Activated B cell treated with CpG ODN at 0.5 μM for 24 hours (primary cell): Measurements from ENCODE around the gene MRPL38. TPM values are rescaled to one million over a fixed set of nuclear protein-coding genes. Genes with fewer than 3 reads are reported as not detected.

Experiments used
- ATAC-seq: fragments of 200-7000 bp; cut with Tn5 transposase; one replicate; pipeline ENCODE4 v1.10.0; 2021; ENCODE audit warnings: low read depth, mild to moderate bottlenecking, moderate library complexity
- CTCF ChIA-PET: fragments of 350-600 bp; sonication (Branson Sonifier 250); formaldehyde crosslinking; loops from one replicate; lab custom pipeline; 2021; ENCODE audit warnings: antibody characterized with exemption; lab: Charles Lee
- POLR2A ChIA-PET: fragments of 350-600 bp; sonication (Branson Sonifier 250); formaldehyde crosslinking; loops from one replicate; lab custom pipeline; 2021; ENCODE audit warnings: antibody characterized with exemption; lab: Charles Lee
- DNase-seq: peaks from one replicate; pipeline ENCODE4 v3.0.0; 2022
- H3K27ac Mint-ChIP-seq: one replicate; pipeline ENCODE4 v1.8.0; 2020; ENCODE audit warnings: mixed read lengths
- H3K27me3 Mint-ChIP-seq: one replicate; pipeline ENCODE4 v1.8.0; 2021; ENCODE audit warnings: mixed read lengths
- H3K36me3 Mint-ChIP-seq: one replicate; pipeline ENCODE4 v1.8.0; 2021; ENCODE audit warnings: low read depth, mixed read lengths
- H3K4me1 Mint-ChIP-seq: one replicate; pipeline ENCODE4 v1.8.0; 2021; ENCODE audit warnings: mixed read lengths
- H3K4me3 Mint-ChIP-seq: one replicate; pipeline ENCODE4 v1.8.0; 2020; ENCODE audit warnings: mild to moderate bottlenecking, mixed read lengths
- H3K9me3 Mint-ChIP-seq: one replicate; pipeline ENCODE4 v1.8.0; 2020; ENCODE audit warnings: mixed read lengths
- intact Hi-C: fragments of 100-400 bp; cut with micrococcal nuclease; formaldehyde crosslinking; loops from one replicate; pipeline ENCODE4 v1.15.1; 2024
- total RNA-seq: library from RNA; stranded (reverse); gene quantifications from 2 replicates; pipeline ENCODE4 v1.2.3, GENCODE V29; 2022
- TF ChIP-seq, protein P1 (sequence below): fragments of 200-600 bp; IDR thresholded peaks from one replicate; pipeline ENCODE4 v1.8.0; 2022; ENCODE audit warnings: antibody characterized with exemption, mild to moderate bottlenecking

Gene MRPL38
- total RNA-seq, 1 donor from 2014 or later = 137 TPM

DNA sequence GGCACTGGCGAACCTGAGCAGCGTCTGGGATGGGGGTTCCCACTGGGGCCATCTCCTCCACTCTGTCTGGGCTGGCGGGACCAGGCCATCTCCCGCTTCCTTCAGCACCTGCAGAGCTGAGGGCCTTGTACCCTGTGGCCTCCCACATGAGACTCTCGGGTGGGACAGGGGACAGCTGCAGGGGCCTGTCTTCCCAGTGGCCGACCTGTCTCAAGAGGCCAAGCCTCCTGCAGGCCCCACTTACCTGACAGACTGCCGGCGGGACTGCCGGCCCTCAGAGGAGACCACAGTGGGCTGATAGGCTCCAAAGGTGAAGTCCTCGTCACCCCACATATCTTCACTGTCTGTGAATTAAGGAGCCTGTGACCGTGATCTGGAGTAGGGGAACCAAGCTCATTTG is 20.4 kb upstream of the MRPL38 start:
- H3K27ac Mint-ChIP-seq = no peak overlapping the region
- TF ChIP-seq, protein P1, sequence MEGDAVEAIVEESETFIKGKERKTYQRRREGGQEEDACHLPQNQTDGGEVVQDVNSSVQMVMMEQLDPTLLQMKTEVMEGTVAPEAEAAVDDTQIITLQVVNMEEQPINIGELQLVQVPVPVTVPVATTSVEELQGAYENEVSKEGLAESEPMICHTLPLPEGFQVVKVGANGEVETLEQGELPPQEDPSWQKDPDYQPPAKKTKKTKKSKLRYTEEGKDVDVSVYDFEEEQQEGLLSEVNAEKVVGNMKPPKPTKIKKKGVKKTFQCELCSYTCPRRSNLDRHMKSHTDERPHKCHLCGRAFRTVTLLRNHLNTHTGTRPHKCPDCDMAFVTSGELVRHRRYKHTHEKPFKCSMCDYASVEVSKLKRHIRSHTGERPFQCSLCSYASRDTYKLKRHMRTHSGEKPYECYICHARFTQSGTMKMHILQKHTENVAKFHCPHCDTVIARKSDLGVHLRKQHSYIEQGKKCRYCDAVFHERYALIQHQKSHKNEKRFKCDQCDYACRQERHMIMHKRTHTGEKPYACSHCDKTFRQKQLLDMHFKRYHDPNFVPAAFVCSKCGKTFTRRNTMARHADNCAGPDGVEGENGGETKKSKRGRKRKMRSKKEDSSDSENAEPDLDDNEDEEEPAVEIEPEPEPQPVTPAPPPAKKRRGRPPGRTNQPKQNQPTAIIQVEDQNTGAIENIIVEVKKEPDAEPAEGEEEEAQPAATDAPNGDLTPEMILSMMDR = no peak
- peaks cover 2% of the 10 kb centered on the region for H3K36me3 Mint-ChIP-seq
- H3K9me3 Mint-ChIP-seq = no peaks in the 10 kb centered on the region
- ChIA-PET CTCF (interaction anchor here (1.2 kb wide), 1 partner anchor 80 kb away, joined by 3 read pairs; no protein-coding TSS in a partner anchor), POLR2A (interaction anchor here (1.0 kb wide), 1 partner anchor 16 kb away, joined by 3 read pairs; the partner anchor contains the start of gene FBF1)
- DNase-seq = no peak
- no peak overlapping the region for H3K4me3 Mint-ChIP-seq
- H3K27me3 Mint-ChIP-seq = no peaks in the 10 kb centered on the region
- H3K4me1 Mint-ChIP-seq = no peaks in the 10 kb centered on the region
- intact Hi-C loops = no loop called here
- ATAC-seq = no peak

DNA sequence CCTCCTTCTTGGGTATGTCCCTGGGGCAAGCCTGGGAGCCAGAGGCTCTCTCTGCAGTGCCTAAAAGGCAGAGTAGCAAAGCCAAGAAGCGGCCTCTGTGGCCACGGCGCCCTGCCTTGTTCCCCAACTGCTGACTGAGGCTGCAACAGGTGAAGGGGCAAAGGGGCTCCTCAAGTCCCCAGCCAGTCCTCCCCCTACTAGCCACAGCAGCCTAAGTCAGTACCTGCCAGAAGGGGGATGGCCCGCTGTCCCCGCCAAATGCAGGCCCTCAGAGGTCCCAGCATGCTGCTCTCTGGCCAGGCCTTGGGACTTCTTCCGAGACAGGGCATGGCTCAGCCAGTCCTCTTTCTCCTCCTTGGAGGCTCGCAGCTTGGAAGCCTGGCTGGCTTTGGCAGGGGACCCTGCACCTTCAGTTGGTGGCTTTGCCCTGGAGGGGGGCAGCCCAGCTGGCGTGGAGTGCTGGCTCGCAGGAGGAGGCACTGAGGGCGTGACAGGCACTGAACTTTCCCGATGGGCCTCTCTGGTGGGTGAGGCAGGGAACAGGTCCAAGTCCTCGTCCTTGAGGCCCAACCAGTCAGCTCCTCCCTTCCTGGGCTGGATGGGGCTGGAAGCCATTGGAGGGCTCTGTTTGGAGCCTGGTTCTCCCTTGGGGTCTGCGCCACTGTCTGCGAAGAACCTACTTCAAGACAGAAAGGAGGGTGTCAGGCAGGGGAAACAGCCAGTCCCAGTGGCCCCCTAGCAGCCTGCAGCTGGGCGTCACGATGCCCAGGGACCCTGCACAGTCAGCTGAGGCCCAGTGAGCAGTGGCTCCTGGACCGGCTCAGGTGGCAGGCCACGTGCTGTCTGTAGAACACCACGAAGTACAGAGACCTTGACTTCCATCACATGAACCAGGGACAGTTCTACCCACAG is 18.5 kb upstream of the MRPL38 start:
- peaks cover 4% of the 10 kb centered on the region for H3K36me3 Mint-ChIP-seq
- no peaks in the 10 kb centered on the region for H3K27me3 Mint-ChIP-seq
- no peaks in the 10 kb centered on the region for H3K9me3 Mint-ChIP-seq
- H3K4me3 Mint-ChIP-seq = no peak overlapping the region
- intact Hi-C loops = no loop called here
- CTCF ChIA-PET = no interaction called here
- TF ChIP-seq, protein P1 = no peak
- no peak overlapping the region for H3K27ac Mint-ChIP-seq
- ATAC-seq = no peak
- POLR2A ChIA-PET = no interaction called here
- no peak for DNase-seq
- H3K4me1 Mint-ChIP-seq = no peaks in the 10 kb centered on the region

DNA sequence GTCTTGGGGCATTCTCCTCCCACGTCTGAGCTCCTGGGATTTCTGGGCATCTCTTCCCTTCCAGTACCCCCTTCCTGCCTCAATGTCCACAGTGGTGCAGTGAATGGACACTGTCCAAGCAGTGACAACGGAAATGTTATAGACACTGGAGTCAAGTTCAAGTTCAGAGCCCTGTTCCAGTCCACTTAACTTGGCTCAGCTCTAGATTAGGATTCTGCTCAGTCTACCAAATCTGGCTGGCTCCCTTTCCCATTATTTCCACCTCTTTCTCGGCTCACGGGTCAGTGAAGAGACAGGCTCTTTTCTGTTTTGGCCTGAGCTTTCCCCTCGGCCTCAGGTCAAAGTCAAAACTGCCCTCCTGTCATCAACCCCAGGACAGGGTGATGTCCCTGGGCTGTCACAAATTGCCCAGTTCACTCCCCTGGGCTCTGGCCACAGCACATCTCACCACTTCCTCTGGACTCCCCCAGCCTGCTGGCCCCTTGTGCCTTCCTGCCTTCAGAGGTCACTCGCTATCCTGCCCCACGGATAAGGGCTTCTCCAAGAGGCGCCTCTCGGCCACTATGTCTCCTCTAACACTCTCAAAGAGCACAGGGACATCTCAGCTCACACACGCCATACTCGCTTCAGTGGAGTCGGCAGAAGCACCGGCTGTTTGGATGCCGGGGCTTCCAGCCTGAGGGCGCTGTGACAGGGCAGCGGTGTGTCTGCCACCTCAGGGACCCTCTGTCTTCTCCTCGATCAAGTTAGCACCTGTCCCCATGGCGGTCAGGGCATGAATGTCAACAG is 17.7 kb upstream of the MRPL38 start:
- no peak for DNase-seq
- Mint-ChIP-seq H3K4me3 (no peak overlapping the region), H3K27ac (no peak overlapping the region), H3K9me3 (no peaks in the 10 kb centered on the region), H3K36me3 (peaks cover 4% of the 10 kb centered on the region), H3K27me3 (no peaks in the 10 kb centered on the region), H3K4me1 (no peaks in the 10 kb centered on the region)
- ChIA-PET CTCF (no interaction called here), POLR2A (no interaction called here)
- no peak for ATAC-seq
- intact Hi-C loops = no loop called here
- TF ChIP-seq, protein P1 = no peak

DNA sequence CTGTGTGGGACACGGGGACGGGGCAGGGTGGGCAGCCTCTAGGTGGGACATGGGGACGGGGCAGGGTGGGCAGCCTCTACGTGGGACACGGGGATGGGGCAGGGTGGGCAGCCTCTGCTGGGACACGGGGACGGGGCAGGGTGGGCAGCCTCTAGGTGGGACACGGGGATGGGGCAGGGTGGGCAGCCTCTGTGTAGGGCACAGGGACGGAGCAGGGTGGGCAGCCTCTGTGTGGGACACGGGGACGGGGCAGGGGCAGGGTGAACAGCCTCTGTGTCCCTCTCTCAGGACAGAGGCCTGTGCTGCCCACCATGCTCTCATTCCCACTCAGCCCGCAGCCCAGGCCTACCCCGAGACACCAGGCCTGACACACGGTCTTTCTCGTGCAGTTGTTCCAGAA is 16.9 kb upstream of the MRPL38 start:
- intact Hi-C loops = no loop called here
- ATAC-seq = no peak
- H3K9me3 Mint-ChIP-seq = no peaks in the 10 kb centered on the region
- DNase-seq = no peak
- H3K27ac Mint-ChIP-seq = no peak overlapping the region
- no peaks in the 10 kb centered on the region for H3K4me1 Mint-ChIP-seq
- peaks cover 7% of the 10 kb centered on the region for H3K36me3 Mint-ChIP-seq
- POLR2A ChIA-PET = no interaction called here
- no peaks in the 10 kb centered on the region for H3K27me3 Mint-ChIP-seq
- no peak overlapping the region for H3K4me3 Mint-ChIP-seq
- CTCF ChIA-PET = no interaction called here
- TF ChIP-seq, protein P1 = no peak
